Uterus (tissue), 2 donors: ENCODE data around the gene OPRL1.

Source experiments
- POLR2A ChIP-seq, 2 donors: fragments of 450-650 bp; IDR thresholded peaks; one replicate each; pipeline ENCODE4 v1.6.1; 2016; ENCODE audit warnings: antibody characterized with exemption in 2 of 2, mild to moderate bottlenecking in 1 of 2, moderate library complexity in 1 of 2
- TF ChIP-seq, protein P1 (sequence below), 4 experiments: fragments of 200-600 bp in 2 of 4; fragments of 450-650 bp in 2 of 4; sonication (generic) in 2 of 4; IDR thresholded peaks; one replicate each; pipeline ENCODE4 v1.5.1; 2016 to 2019; ENCODE audit warnings: antibody characterized with exemption in 4 of 4, mild to moderate bottlenecking in 2 of 4, moderate library complexity in 1 of 4

DNA sequence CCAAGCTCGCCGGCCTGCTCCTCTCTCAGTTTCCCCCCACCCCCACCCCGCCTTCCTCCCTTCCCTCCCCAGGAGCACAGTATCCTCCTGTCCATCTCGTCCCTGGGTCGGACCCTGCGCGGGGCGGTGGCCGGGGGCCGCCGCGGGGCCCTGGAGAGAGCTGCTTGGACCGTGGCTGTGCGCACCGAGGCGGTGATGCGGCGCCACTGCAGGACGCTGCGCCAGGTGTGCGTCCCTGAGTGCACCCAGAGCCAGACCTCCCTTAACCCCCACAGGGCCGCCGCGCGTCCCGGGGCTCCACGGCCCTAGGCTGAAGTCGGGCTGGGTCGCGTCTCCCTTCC lies 41.7 kb upstream of the OPRL1 start:
- TF ChIP-seq, protein P1, sequence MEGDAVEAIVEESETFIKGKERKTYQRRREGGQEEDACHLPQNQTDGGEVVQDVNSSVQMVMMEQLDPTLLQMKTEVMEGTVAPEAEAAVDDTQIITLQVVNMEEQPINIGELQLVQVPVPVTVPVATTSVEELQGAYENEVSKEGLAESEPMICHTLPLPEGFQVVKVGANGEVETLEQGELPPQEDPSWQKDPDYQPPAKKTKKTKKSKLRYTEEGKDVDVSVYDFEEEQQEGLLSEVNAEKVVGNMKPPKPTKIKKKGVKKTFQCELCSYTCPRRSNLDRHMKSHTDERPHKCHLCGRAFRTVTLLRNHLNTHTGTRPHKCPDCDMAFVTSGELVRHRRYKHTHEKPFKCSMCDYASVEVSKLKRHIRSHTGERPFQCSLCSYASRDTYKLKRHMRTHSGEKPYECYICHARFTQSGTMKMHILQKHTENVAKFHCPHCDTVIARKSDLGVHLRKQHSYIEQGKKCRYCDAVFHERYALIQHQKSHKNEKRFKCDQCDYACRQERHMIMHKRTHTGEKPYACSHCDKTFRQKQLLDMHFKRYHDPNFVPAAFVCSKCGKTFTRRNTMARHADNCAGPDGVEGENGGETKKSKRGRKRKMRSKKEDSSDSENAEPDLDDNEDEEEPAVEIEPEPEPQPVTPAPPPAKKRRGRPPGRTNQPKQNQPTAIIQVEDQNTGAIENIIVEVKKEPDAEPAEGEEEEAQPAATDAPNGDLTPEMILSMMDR (IDR thresholded peaks at IDR 0.05), result no peak
- TF ChIP-seq POLR2A (IDR thresholded peaks at IDR 0.05), result no peak
